Hepatocyte (in vitro differentiated cells): ENCODE data around the gene PAPPA2.

ENCODE experiments used
- CTCF ChIP-seq: fragments of 200-600 bp; sonication (generic); IDR thresholded peaks from 2 replicates; pipeline ENCODE4 v1.5.1; 2016; ENCODE audit warnings: antibody characterized with exemption, mild to moderate bottlenecking; ENCODE audit not compliant: poor library complexity
- EZH2 ChIP-seq: fragments of 200-600 bp; sonication (generic); IDR thresholded peaks from 2 replicates; pipeline ENCODE4 v1.6.1; 2016; ENCODE audit warnings: antibody characterized with exemption, mild to moderate bottlenecking, borderline replicate concordance
- EZH2phosphoT487 ChIP-seq: fragments of 200-600 bp; sonication (generic); IDR thresholded peaks from one replicate; pipeline ENCODE4 v1.6.1; 2018; ENCODE audit warnings: antibody characterized with exemption, mild to moderate bottlenecking, low read depth, moderate library complexity; ENCODE audit not compliant: unreplicated experiment, severe bottlenecking

GRCh38 chr1:176552217-176552991 lies 89.4 kb downstream of the PAPPA2 start:
- TF ChIP-seq CTCF (no peak), EZH2 (no peak), EZH2phosphoT487 (no peak)
